ENCODE data around the gene COBL.

Gene COBL

GRCh38 chr7:51265066-51265907 lies 51.3 kb downstream of the COBL start:
- no peak for TF ChIP-seq CTCF (IDR thresholded peaks at IDR 0.05; ENCODE audit: insufficient read depth, low read length, poor library complexity, severe bottlenecking)
- H3K36me3 ChIP-seq (ENCODE audit: control insufficient read depth, insufficient read depth, low read length): no peaks in the 10 kb centered on the region
- H3K4me3 ChIP-seq (replicated peaks; ENCODE audit: low read depth, low read length): no peak overlapping the region
- no peak for DNase-seq (ENCODE audit: extremely low read depth, insufficient read length)
- no peaks in the 10 kb centered on the region for H3K27me3 ChIP-seq (replicated peaks; ENCODE audit: control insufficient read depth, insufficient read depth, low read length)

GRCh38 chr7:51263631-51264484 lies 52.8 kb downstream of the COBL start:
- no peak overlapping the region for H3K4me3 ChIP-seq (replicated peaks; ENCODE audit: low read depth, low read length)
- DNase-seq (ENCODE audit: extremely low read depth, insufficient read length): no peak
- no peaks in the 10 kb centered on the region for H3K27me3 ChIP-seq (replicated peaks; ENCODE audit: control insufficient read depth, insufficient read depth, low read length)
- no peak for TF ChIP-seq CTCF (IDR thresholded peaks at IDR 0.05; ENCODE audit: insufficient read depth, low read length, poor library complexity, severe bottlenecking)
- H3K36me3 ChIP-seq (ENCODE audit: control insufficient read depth, insufficient read depth, low read length): no peaks in the 10 kb centered on the region

GRCh38 chr7:51262796-51263531 lies 53.6 kb downstream of the COBL start:
- no peak for TF ChIP-seq CTCF (IDR thresholded peaks at IDR 0.05; ENCODE audit: insufficient read depth, low read length, poor library complexity, severe bottlenecking)
- Histone ChIP-seq H3K27me3 (replicated peaks; ENCODE audit: control insufficient read depth, insufficient read depth, low read length) (no peaks in the 10 kb centered on the region), H3K4me3 (replicated peaks; ENCODE audit: low read depth, low read length) (no peak overlapping the region), H3K36me3 (ENCODE audit: control insufficient read depth, insufficient read depth, low read length) (no peaks in the 10 kb centered on the region)
- DNase-seq (ENCODE audit: extremely low read depth, insufficient read length): no peak

GRCh38 chr7:51261950-51262795 lies 54.4 kb downstream of the COBL start:
- H3K4me3 ChIP-seq (replicated peaks; ENCODE audit: low read depth, low read length): no peak overlapping the region
- no peaks in the 10 kb centered on the region for H3K36me3 ChIP-seq (ENCODE audit: control insufficient read depth, insufficient read depth, low read length)
- H3K27me3 ChIP-seq (replicated peaks; ENCODE audit: control insufficient read depth, insufficient read depth, low read length): no peaks in the 10 kb centered on the region
- DNase-seq (ENCODE audit: extremely low read depth, insufficient read length): no peak
- no peak for TF ChIP-seq CTCF (IDR thresholded peaks at IDR 0.05; ENCODE audit: insufficient read depth, low read length, poor library complexity, severe bottlenecking)

Data from GM06990 (cell line).